HepG2 (cell line): ENCODE measurements around the gene RSPRY1. TPM values are rescaled to one million over a fixed set of nuclear protein-coding genes. Genes with fewer than 3 reads are reported as not detected.

Source experiments
- CSRNP1 ChIP-seq: sonication (generic); formaldehyde crosslinking; IDR thresholded peaks from 2 replicates; pipeline ENCODE4 v1.8.1; 2023; ENCODE audit warnings: mild to moderate bottlenecking, missing genetic modification reagents
- GMEB2 ChIP-seq: IDR thresholded peaks from 2 replicates; pipeline ENCODE4 v1.6.1; 2016; ENCODE audit warnings: missing biosample characterization, missing genetic modification reagents, low read depth
- HMG20B ChIP-seq: conservative IDR thresholded peaks from 2 replicates; pipeline ENCODE4 v1.6.1; 2016; ENCODE audit warnings: missing genetic modification reagents, missing compliant biosample characterization
- HNRNPK ChIP-seq: fragments of 200-400 bp; formaldehyde crosslinking; IDR thresholded peaks from 2 replicates; pipeline ENCODE4 v1.6.1; 2018; ENCODE audit warnings: low read length, low read depth, moderate library complexity, mild to moderate bottlenecking; ENCODE audit not compliant: poor library complexity, severe bottlenecking
- MEIS1 ChIP-seq: sonication (generic); formaldehyde crosslinking; IDR thresholded peaks from 2 replicates; pipeline ENCODE4 v1.9.0; 2021; ENCODE audit warnings: mild to moderate bottlenecking, missing genetic modification reagents, moderate library complexity, borderline replicate concordance
- NCOA1 ChIP-seq: sonication (generic); formaldehyde crosslinking; IDR thresholded peaks from 2 replicates; pipeline ENCODE4 v1.9.0; 2021; ENCODE audit warnings: missing genetic modification reagents
- RAD21 ChIP-seq: fragments of 450-650 bp; formaldehyde crosslinking; IDR thresholded peaks from 2 replicates; pipeline ENCODE4 v1.5.0; 2020; ENCODE audit warnings: mild to moderate bottlenecking
- SALL2 ChIP-seq: sonication (generic); formaldehyde crosslinking; IDR thresholded peaks from 2 replicates; pipeline ENCODE4 v1.8.1; 2023; ENCODE audit warnings: mild to moderate bottlenecking, missing genetic modification reagents, inconsistent platforms
- TFDP2 ChIP-seq: sonication (generic); formaldehyde crosslinking; IDR thresholded peaks from 2 replicates; pipeline ENCODE4 v1.4.0; 2020; ENCODE audit warnings: missing genetic modification reagents
- TFE3 ChIP-seq: IDR thresholded peaks from 2 replicates; pipeline ENCODE4 v1.6.1; 2016
- ZNF644 ChIP-seq: IDR thresholded peaks from 2 replicates; pipeline ENCODE4 v1.6.1; 2016; ENCODE audit warnings: low read depth
- ZNF687 ChIP-seq: sonication (generic); formaldehyde crosslinking; IDR thresholded peaks from 2 replicates; pipeline ENCODE4 v1.5.1; 2020; ENCODE audit warnings: mild to moderate bottlenecking, missing genetic modification reagents, moderate library complexity
- ZSCAN25 ChIP-seq: sonication (generic); formaldehyde crosslinking; IDR thresholded peaks from 2 replicates; pipeline ENCODE4 v1.8.0; 2022; ENCODE audit warnings: mild to moderate bottlenecking, missing genetic modification reagents
- polyA plus RNA-seq, 8 experiments: library from polyadenylated mRNA; depleted of rRNA in 3 of 8; stranded (reverse) in 7 of 8; unstranded in 1 of 8; fragments of >200 nt; fragmentation: Illumina TruSeq in 4 of 8; extraction: Trizol in 4 of 8; gene quantifications; 2 replicates each; pipeline versions ENCODE4 v1.2.1 to v1.2.3, GENCODE V29; 2011 to 2016; ENCODE audit warnings: low read depth in 4 of 8, missing spikeins in 1 of 8, mixed read lengths in 1 of 8; ENCODE audit not compliant: insufficient read depth in 1 of 8
- total RNA-seq, 5 experiments: library from RNA; depleted of rRNA; stranded (reverse); fragments of >200 nt; fragmentation: Illumina TruSeq; extraction: Trizol; gene quantifications; 2 replicates each; pipeline ENCODE4 v1.2.3, GENCODE V29; 2016; ENCODE audit warnings: low read depth in 1 of 5
- TF ChIP-seq, protein P1 (sequence below): sonication (generic); formaldehyde crosslinking; IDR thresholded peaks from 2 replicates; pipeline ENCODE4 v1.5.0; 2020; ENCODE audit warnings: mild to moderate bottlenecking, missing genetic modification reagents, borderline replicate concordance

The RSPRY1 gene
- total and polyA plus RNA-seq, 2 of the 13 experiments (the other 11 are each of a cell fraction or from before 2014, with no cell fraction given) = 53.4 to 61.0 TPM

DNA sequence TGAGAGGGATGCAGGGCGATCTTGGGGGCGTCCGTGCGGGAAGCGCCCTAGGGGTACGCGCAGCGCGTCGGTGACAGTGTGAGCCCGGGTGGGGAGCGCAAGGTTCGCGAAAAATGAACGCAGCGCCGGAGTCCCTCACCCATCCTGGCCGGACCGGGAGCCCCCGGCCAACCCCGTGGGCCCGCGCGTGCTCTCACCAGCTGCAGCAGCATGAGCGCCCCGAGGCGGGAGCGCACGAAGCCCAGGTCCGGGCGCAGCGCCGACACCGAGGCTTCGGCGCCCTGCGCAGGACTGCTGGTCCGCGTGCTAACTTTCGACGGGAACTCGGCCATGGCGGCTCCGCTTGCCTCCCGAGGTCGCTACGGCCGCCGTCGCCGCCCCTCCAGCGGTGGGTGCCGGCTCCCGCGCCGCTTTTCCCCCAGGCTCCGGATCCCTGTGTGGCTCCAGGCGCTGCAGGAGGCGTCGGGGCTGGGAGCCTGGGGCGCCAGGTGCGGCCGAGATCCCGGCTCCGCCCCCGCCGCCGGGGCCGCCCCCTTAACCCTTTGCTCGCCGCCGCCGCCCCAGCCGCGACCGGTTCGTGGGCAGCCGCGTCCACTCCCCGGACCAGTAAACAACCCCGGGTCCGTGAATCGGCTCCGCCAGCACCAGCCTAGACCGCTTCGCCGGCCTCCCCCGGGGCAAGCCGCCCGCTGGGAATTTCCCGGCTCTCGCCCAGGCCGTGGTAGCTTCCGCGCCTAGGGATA is 98.3 kb downstream of the RSPRY1 start, which contains the start of gene PLLP (continued):
- TF ChIP-seq HNRNPK = peak; percentile 11
- peak; percentile 98 for TF ChIP-seq CSRNP1
- peak; percentile 82 for TF ChIP-seq NCOA1 (CRISPR knock-in tag)
- TF ChIP-seq ZNF687 (CRISPR knock-in tag) = peak; percentile 99
- TF ChIP-seq TFE3 (CRISPR knock-in tag) = peak; percentile 62; the same call in 1 of the 2 replicates
- 0 out of 2 replicates have a peak, but pooled peaks have one; percentile 14 for TF ChIP-seq HMG20B
- peak; percentile 88 for TF ChIP-seq ZSCAN25 (CRISPR knock-in tag)
- no peak; the same call in none of the 2 replicates for TF ChIP-seq SALL2
- TF ChIP-seq RAD21 = peak; percentile 61
- TF ChIP-seq, protein P1, sequence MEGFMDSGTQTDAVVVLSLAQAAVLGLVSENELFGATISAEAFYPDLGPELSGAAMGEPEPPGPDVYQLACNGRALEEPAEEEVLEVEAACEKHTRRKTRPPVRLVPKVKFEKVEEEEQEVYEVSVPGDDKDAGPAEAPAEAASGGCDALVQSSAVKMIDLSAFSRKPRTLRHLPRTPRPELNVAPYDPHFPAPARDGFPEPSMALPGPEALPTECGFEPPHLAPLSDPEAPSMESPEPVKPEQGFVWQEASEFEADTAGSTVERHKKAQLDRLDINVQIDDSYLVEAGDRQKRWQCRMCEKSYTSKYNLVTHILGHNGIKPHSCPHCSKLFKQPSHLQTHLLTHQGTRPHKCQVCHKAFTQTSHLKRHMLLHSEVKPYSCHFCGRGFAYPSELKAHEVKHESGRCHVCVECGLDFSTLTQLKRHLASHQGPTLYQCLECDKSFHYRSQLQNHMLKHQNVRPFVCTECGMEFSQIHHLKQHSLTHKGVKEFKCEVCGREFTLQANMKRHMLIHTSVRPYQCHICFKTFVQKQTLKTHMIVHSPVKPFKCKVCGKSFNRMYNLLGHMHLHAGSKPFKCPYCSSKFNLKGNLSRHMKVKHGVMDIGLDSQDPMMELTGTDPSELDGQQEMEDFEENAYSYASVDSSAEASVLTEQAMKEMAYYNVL = peak; percentile 53; the same call in 1 of the 2 replicates
- peak; percentile 91 for TF ChIP-seq TFDP2
- TF ChIP-seq MEIS1 (CRISPR knock-in tag) = peak; percentile 78; the same call in 1 of the 2 replicates
- TF ChIP-seq ZNF644 (CRISPR knock-in tag) = no peak
- TF ChIP-seq GMEB2 (CRISPR knock-in tag) = no peak
